ENCODE measurements around the gene SKIDA1.

DNA sequence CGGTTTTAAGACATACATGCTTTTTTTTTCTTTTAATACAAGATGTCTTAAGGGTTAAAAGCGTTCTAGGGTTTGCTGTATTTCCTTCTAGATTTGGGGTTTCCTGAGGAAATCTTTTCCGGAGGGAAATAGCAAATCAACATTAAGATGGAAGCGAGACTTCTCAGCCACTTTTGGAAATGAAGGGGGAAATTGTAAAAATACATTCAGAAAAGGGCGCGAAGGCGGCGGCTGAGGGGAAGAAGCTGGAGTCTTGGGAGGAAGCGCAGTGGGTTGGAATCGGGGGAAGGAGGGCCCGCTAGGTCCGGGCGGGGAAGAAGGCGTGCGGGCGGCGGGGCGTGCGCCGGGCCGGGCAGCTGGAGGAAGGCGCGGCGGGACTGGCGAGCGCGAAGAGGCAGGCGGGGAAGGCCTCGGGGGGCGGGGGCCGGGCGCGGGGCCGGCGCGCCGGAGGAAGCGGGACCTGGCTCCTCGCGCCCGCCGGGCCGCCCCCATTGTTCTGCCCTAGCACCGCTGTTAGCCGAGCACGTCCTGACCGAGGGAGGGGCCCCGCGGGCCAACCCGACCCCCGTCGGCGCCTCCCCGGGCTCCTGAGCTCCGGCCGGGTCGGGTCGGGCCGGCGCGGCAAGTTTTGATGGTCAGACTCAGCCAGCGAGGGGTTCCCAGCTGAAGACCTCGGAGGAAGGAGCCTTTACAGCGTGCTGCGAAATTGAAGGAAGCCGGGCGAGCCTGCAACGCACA is 1.5 kb upstream of the SKIDA1 start:
- no peak for TF ChIP-seq ZNF530 (tag by site-specific recombination; IDR thresholded peaks at IDR 0.05; ENCODE audit: low read depth)
- TF ChIP-seq ZNF610 (tag by site-specific recombination; IDR thresholded peaks at IDR 0.05; ENCODE audit: borderline replicate concordance): no peak
- TF ChIP-seq ZNF341 (tag by site-specific recombination; IDR thresholded peaks at IDR 0.05; ENCODE audit: low read depth): peak; percentile 52
- TF ChIP-seq YY1 (tag by site-specific recombination; IDR thresholded peaks at IDR 0.05): no peak
